ENCODE data around the gene NBEAL2.

The NBEAL2 gene

GRCh38 chr3:46943237-46944187 is 36.0 kb upstream of the NBEAL2 start:
- peaks cover 10% of the 10 kb centered on the region for H3K36me3 ChIP-seq (replicated peaks)
- in situ Hi-C loops (cut with HindIII; ENCODE audit: low pct_ligation_motif_present, low sequenced_read_pairs): no loop called here
- no peak for TF ChIP-seq CTCF (IDR thresholded peaks at IDR 0.05; ENCODE audit: low read depth, low read length, missing control alignments)
- no peak overlapping the region for H3K27ac ChIP-seq
- no peak for DNase-seq
- H3K27me3 ChIP-seq (replicated peaks): no peaks in the 10 kb centered on the region
- no peak overlapping the region for H3K4me3 ChIP-seq (ENCODE audit: low read depth, low read length)

GRCh38 chr3:46944191-46944590 is 35.3 kb upstream of the NBEAL2 start:
- Histone ChIP-seq H3K4me3 (ENCODE audit: low read depth, low read length) (no peak overlapping the region), H3K36me3 (replicated peaks) (peaks cover 10% of the 10 kb centered on the region), H3K27ac (no peak overlapping the region), H3K27me3 (replicated peaks) (no peaks in the 10 kb centered on the region)
- DNase-seq: no peak
- in situ Hi-C loops (cut with HindIII; ENCODE audit: low pct_ligation_motif_present, low sequenced_read_pairs): no loop called here
- no peak for TF ChIP-seq CTCF (IDR thresholded peaks at IDR 0.05; ENCODE audit: low read depth, low read length, missing control alignments)

- Histone ChIP-seq H3K27me3 (replicated peaks) (no peaks in the 10 kb centered on the region), H3K36me3 (replicated peaks) (peaks cover 3% of the 10 kb centered on the region), H3K4me3 (ENCODE audit: low read depth, low read length) (no peak overlapping the region), H3K27ac (no peak overlapping the region)
- in situ Hi-C loops (cut with HindIII; ENCODE audit: low pct_ligation_motif_present, low sequenced_read_pairs): no loop called here
- TF ChIP-seq CTCF (IDR thresholded peaks at IDR 0.05; ENCODE audit: low read depth, low read length, missing control alignments): no peak
- DNase-seq: no peak
These were observed 33.0 kb upstream of the NBEAL2 start for GRCh38 chr3:46946416-46946815.

GRCh38 chr3:46946856-46947545 is 32.5 kb upstream of the NBEAL2 start:
- Histone ChIP-seq H3K27me3 (replicated peaks) (no peaks in the 10 kb centered on the region), H3K27ac (peak overlapping the region; percentile 12), H3K36me3 (replicated peaks) (peaks cover 3% of the 10 kb centered on the region), H3K4me3 (ENCODE audit: low read depth, low read length) (no peak overlapping the region)
- in situ Hi-C loops (cut with HindIII; ENCODE audit: low pct_ligation_motif_present, low sequenced_read_pairs): no loop called here
- TF ChIP-seq CTCF (IDR thresholded peaks at IDR 0.05; ENCODE audit: low read depth, low read length, missing control alignments): no peak
- peak; percentile 42 for DNase-seq

- no peak overlapping the region for H3K4me3 ChIP-seq (ENCODE audit: low read depth, low read length)
- H3K27me3 ChIP-seq (replicated peaks): no peaks in the 10 kb centered on the region
- peaks cover 3% of the 10 kb centered on the region for H3K36me3 ChIP-seq (replicated peaks)
- H3K27ac ChIP-seq: peak overlapping the region; percentile 26
- no peak for TF ChIP-seq CTCF (IDR thresholded peaks at IDR 0.05; ENCODE audit: low read depth, low read length, missing control alignments)
- DNase-seq: no peak
- in situ Hi-C loops (cut with HindIII; ENCODE audit: low pct_ligation_motif_present, low sequenced_read_pairs): no loop called here
These were observed 31.9 kb upstream of the NBEAL2 start for GRCh38 chr3:46947546-46947901.
